WTC11 (cell line): Measurements from ENCODE around the gene OR2A5. TPM values are rescaled to one million over a fixed set of nuclear protein-coding genes. Genes with fewer than 3 reads are reported as not detected.
"Not testable (repeated sequence)": the region's sequence is repeated elsewhere in the genome, so short reads cannot be mapped to it uniquely, and the experiment has no call there.

Experiments used
- ATAC-seq: fragments of 200-7000 bp; cut with Tn5 transposase; 2 replicates; pipeline ENCODE4 v1.10.0; 2021; ENCODE audit warnings: mild to moderate bottlenecking, moderate library complexity
- CTCF ChIA-PET: fragments of 300-600 bp; sonication (Branson Sonifier 250); formaldehyde crosslinking; loops from one replicate; lab custom pipeline; 2021; ENCODE audit warnings: antibody characterized with exemption; lab: Charles Lee
- POLR2A ChIA-PET: fragments of 350-600 bp; sonication (Branson Sonifier 250); formaldehyde crosslinking; loops from one replicate; lab custom pipeline; 2021; ENCODE audit warnings: antibody characterized with exemption; lab: Charles Lee
- DNase-seq: peaks from one replicate; pipeline ENCODE4 v3.0.0; 2021; ENCODE audit warnings: low spot score
- H3K27ac Mint-ChIP-seq: 2 replicates; pipeline ENCODE4 v1.8.0; 2021; ENCODE audit warnings: mixed read lengths
- H3K27me3 Mint-ChIP-seq: 2 replicates; pipeline ENCODE4 v1.8.0; 2021; ENCODE audit warnings: low read depth, mild to moderate bottlenecking, moderate library complexity, mixed read lengths
- H3K36me3 Mint-ChIP-seq: 2 replicates; pipeline ENCODE4 v1.8.0; 2021; ENCODE audit warnings: mixed read lengths
- H3K4me1 Mint-ChIP-seq: 2 replicates; pipeline ENCODE4 v1.8.0; 2022; ENCODE audit warnings: mixed read lengths
- H3K4me3 Mint-ChIP-seq: 2 replicates; pipeline ENCODE4 v1.8.0; 2021; ENCODE audit warnings: mild to moderate bottlenecking, moderate library complexity, mixed read lengths
- H3K9me3 Mint-ChIP-seq: 2 replicates; pipeline ENCODE4 v1.8.0; 2021; ENCODE audit warnings: mixed read lengths
- AR ChIP-seq: fragments of 250-450 bp; sonication (Bioruptor Pico); IDR thresholded peaks from 2 replicates; pipeline ENCODE4 v1.9.0; 2021; ENCODE audit warnings: mild to moderate bottlenecking
- ATF6 ChIP-seq: sonication (generic); formaldehyde crosslinking; IDR thresholded peaks from 2 replicates; pipeline ENCODE4 v1.8.1; 2023; ENCODE audit warnings: mild to moderate bottlenecking, missing genetic modification reagents
- CBFB ChIP-seq: sonication (generic); formaldehyde crosslinking; IDR thresholded peaks from 2 replicates; pipeline ENCODE4 v1.8.1; 2022; ENCODE audit warnings: mild to moderate bottlenecking, low read depth, missing genetic modification reagents
- CTCF ChIP-seq: fragments of 200-600 bp; IDR thresholded peaks from 2 replicates; pipeline ENCODE4 v1.8.0; 2022; ENCODE audit warnings: antibody characterized with exemption
- ETV6 ChIP-seq: sonication (generic); formaldehyde crosslinking; IDR thresholded peaks from 2 replicates; pipeline ENCODE4 v1.8.1; 2022; ENCODE audit warnings: mild to moderate bottlenecking, missing genetic modification reagents
- FOXJ3 ChIP-seq: sonication (generic); formaldehyde crosslinking; IDR thresholded peaks from 2 replicates; pipeline ENCODE4 v1.9.0; 2021; ENCODE audit warnings: missing genetic modification reagents, mild to moderate bottlenecking, borderline replicate concordance
- NFYB ChIP-seq: sonication (generic); formaldehyde crosslinking; conservative IDR thresholded peaks from 2 replicates; pipeline ENCODE4 v1.8.0; 2022; ENCODE audit warnings: low read depth, missing genetic modification reagents
- SOX15 ChIP-seq: fragments of 250-450 bp; sonication (Bioruptor Pico); IDR thresholded peaks from 2 replicates; pipeline ENCODE4 v1.9.0; 2021; ENCODE audit warnings: mild to moderate bottlenecking
- SP1 ChIP-seq: sonication (generic); formaldehyde crosslinking; conservative IDR thresholded peaks from 2 replicates; pipeline ENCODE4 v1.8.1; 2022; ENCODE audit warnings: missing genetic modification reagents
- TEAD4 ChIP-seq: sonication (generic); formaldehyde crosslinking; IDR thresholded peaks from 2 replicates; pipeline ENCODE4 v1.8.0; 2022; ENCODE audit warnings: mild to moderate bottlenecking, missing genetic modification reagents
- USF1 ChIP-seq: sonication (generic); formaldehyde crosslinking; IDR thresholded peaks from 2 replicates; pipeline ENCODE4 v1.8.0; 2022; ENCODE audit warnings: mild to moderate bottlenecking, missing genetic modification reagents
- ZNF138 ChIP-seq: sonication (generic); formaldehyde crosslinking; conservative IDR thresholded peaks from 2 replicates; pipeline ENCODE4 v1.8.1; 2022; ENCODE audit warnings: mild to moderate bottlenecking, moderate library complexity, missing genetic modification reagents
- ZNF263 ChIP-seq: sonication (generic); formaldehyde crosslinking; IDR thresholded peaks from 2 replicates; pipeline ENCODE4 v1.8.1; 2022; ENCODE audit warnings: low read depth, mild to moderate bottlenecking, moderate library complexity, missing genetic modification reagents
- ZNF317 ChIP-seq: sonication (generic); formaldehyde crosslinking; IDR thresholded peaks from 2 replicates; pipeline ENCODE4 v1.8.1; 2023; ENCODE audit warnings: low read depth, mild to moderate bottlenecking, moderate library complexity, missing genetic modification reagents, borderline replicate concordance
- ZNF396 ChIP-seq: fragments of 250-450 bp; sonication (Bioruptor Pico); IDR thresholded peaks from 2 replicates; pipeline ENCODE4 v1.8.0; 2021; ENCODE audit warnings: mild to moderate bottlenecking, moderate library complexity, borderline replicate concordance
- ZNF423 ChIP-seq: fragments of 250-450 bp; sonication (Bioruptor Pico); IDR thresholded peaks from 2 replicates; pipeline ENCODE4 v2.1.2; 2022; ENCODE audit warnings: mild to moderate bottlenecking, moderate library complexity
- total RNA-seq: library from RNA; stranded (reverse); gene quantifications from 3 replicates; pipeline ENCODE4 v1.2.3, GENCODE V29; 2021

Gene OR2A5
- total RNA-seq, 1 experiment from 2014 or later, result not detected

- H3K36me3 Mint-ChIP-seq, result peaks cover 26% of the 10 kb centered on the region
- no peak overlapping the region for H3K4me3 Mint-ChIP-seq
- ChIA-PET POLR2A (no interaction called here), CTCF (no interaction called here)
- no peak overlapping the region for H3K27ac Mint-ChIP-seq
- H3K9me3 Mint-ChIP-seq, result peaks cover 53% of the 10 kb centered on the region
- DNase-seq, result no peak
- no peak for TF ChIP-seq ETV6 (CRISPR knock-in tag)
- no peak for TF ChIP-seq ZNF138
- no peak for TF ChIP-seq ZNF263 (CRISPR knock-in tag)
- TF ChIP-seq ATF6, result no peak
- no peak for TF ChIP-seq TEAD4
- no peak for TF ChIP-seq CTCF
- no peak for TF ChIP-seq NFYB (CRISPR knock-in tag)
- no peak for TF ChIP-seq FOXJ3
- TF ChIP-seq ZNF396 (CRISPR knock-in tag), result no peak
- no peak for TF ChIP-seq SOX15
- no peak for TF ChIP-seq ZNF317 (CRISPR knock-in tag)
- no peak for TF ChIP-seq ZNF423 (CRISPR knock-in tag)
- no peak for TF ChIP-seq CBFB (CRISPR knock-in tag)
- peaks cover 4% of the 10 kb centered on the region for H3K27me3 Mint-ChIP-seq
- ATAC-seq, result no peak
- no peaks in the 10 kb centered on the region for H3K4me1 Mint-ChIP-seq
Measured at GRCh38 chr7:144009361-144009760, 39.4 kb upstream of the OR2A5 start.

- H3K4me3 Mint-ChIP-seq, H3K4me1 Mint-ChIP-seq, H3K27ac Mint-ChIP-seq, ATAC-seq, POLR2A ChIA-PET, CTCF ChIA-PET, H3K27me3 Mint-ChIP-seq, DNase-seq: not testable (repeated sequence)
- Mint-ChIP-seq H3K9me3 (peaks cover 46% of the 10 kb centered on the region), H3K36me3 (peaks cover 26% of the 10 kb centered on the region)
Measured at GRCh38 chr7:144010061-144010460, 38.7 kb upstream of the OR2A5 start.

GRCh38 chr7:144010821-144011220 lies 37.9 kb upstream of the OR2A5 start:
- H3K27ac Mint-ChIP-seq, DNase-seq, H3K4me3 Mint-ChIP-seq, ATAC-seq, CTCF ChIA-PET, H3K27me3 Mint-ChIP-seq, POLR2A ChIA-PET, H3K4me1 Mint-ChIP-seq: not testable (repeated sequence)
- Mint-ChIP-seq H3K9me3 (peaks cover 46% of the 10 kb centered on the region), H3K36me3 (peaks cover 26% of the 10 kb centered on the region)

- no peak for ATAC-seq
- Mint-ChIP-seq H3K27ac (no peak overlapping the region), H3K36me3 (peaks cover 26% of the 10 kb centered on the region), H3K27me3 (peaks cover 4% of the 10 kb centered on the region), H3K4me1 (no peaks in the 10 kb centered on the region), H3K4me3 (no peak overlapping the region), H3K9me3 (peaks cover 46% of the 10 kb centered on the region)
- ChIA-PET POLR2A (no interaction called here), CTCF (no interaction called here)
- TF ChIP-seq AR (CRISPR knock-in tag) (no peak), NFYB (CRISPR knock-in tag) (no peak), ZNF317 (CRISPR knock-in tag) (no peak), ZNF138 (no peak), SP1 (CRISPR knock-in tag) (no peak), USF1 (no peak)
- DNase-seq, result no peak
Measured at GRCh38 chr7:144011458-144012230, 37.1 kb upstream of the OR2A5 start.
